ENCODE results near the gene PYGM.
A peak's percentile ranks its signal among the peaks of the same experiment; 100 is the strongest.

- TF ChIP-seq CTCF (IDR thresholded peaks at IDR 0.05; ENCODE audit: insufficient read depth, low read length) (peak; percentile 97), POLR2AphosphoS5 (IDR thresholded peaks at IDR 0.05; ENCODE audit: low read depth) (no peak), REST (IDR thresholded peaks at IDR 0.05; ENCODE audit: insufficient replicate concordance, low read depth) (no peak), GABPA (IDR thresholded peaks at IDR 0.05; ENCODE audit: low read depth) (no peak), SPI1 (IDR thresholded peaks at IDR 0.05; ENCODE audit: borderline replicate concordance, low read depth) (no peak)
Measured at GRCh38 chr11:64787526-64788320, 27.9 kb upstream of the PYGM start.

All from HL-60 (cell line).